ENCODE results near the gene NKG7. TPM values are rescaled to one million over a fixed set of nuclear protein-coding genes. Genes with fewer than 3 reads are reported as not detected.
"Not testable (repeated sequence)": the region's sequence is repeated elsewhere in the genome, so short reads cannot be mapped to it uniquely, and the experiment has no call there.

NKG7 gene, protein sequence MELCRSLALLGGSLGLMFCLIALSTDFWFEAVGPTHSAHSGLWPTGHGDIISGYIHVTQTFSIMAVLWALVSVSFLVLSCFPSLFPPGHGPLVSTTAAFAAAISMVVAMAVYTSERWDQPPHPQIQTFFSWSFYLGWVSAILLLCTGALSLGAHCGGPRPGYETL
- 100 to 1,000 TPM; 401 to 410 TPM for total RNA-seq

DNA sequence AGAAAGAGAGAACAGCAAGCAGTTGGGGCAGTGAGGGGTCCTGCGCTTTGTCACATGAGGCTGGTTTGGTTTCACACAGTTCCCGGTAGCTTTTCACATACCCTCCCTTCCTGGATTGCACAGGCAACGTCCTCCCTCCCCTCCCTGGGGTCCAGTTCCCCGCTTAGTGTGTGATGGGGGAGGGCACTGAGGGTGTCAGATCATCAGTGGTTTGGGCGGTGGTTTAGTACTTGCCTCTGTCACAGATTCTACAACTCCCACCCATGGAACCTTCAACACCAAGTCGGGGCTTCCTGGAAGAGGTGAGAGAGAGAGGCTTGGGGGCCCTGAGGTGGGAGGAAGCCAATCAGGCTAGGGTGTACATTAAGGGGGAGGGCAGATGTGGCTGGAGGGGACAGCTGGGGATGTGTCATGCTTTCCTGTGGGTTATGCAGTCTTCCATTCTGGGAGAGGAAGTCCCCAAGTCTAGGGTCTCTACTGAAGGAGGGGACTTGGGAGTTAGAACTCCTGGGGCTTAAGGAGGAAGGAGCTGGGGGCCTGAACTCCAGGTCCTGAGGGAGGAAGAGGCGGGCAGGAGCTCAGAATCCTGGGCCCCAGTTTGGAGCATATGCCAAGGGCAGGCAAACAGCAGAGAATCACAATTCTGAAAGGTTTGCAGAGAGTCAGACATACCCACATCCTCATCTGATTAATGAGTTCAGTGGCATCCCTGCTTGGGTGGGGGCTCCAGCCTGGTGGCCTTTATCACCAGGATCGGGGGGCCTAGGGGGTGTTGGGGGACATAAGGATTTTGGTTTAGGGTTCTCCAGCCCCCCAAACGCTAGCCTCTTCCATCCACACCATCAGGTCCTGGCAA lies at the start of gene NKG7:
NKG7 (minus strand) TSS at position 6 of the 856 bp plus-strand sequence. CDS start 119 bp downstream, outside the sequence.
- Mint-ChIP-seq H3K27ac (peak within 1 kb of the TSS; percentile 100), H3K9me3 (ENCODE audit: insufficient read depth) (no peaks in the 10 kb centered on the region), H3K4me1 (ENCODE audit: low read depth) (peaks cover 83% of the 10 kb centered on the region), H3K4me3 (peak within 1 kb of the TSS; percentile 96), H3K27me3 (ENCODE audit: low read depth) (no peaks in the 10 kb centered on the region), H3K36me3 (ENCODE audit: low read depth) (peaks cover 40% of the 10 kb centered on the region)
- ATAC-seq (peak; percentile 81), DNase-seq (peak; percentile 95)
- CTCF ChIA-PET: interaction anchor here (1.1 to 5.8 kb wide), 6 partner anchors 22 to 214 kb away, joined by 3 to 39 read pairs (median 5); no protein-coding TSS in a partner anchor
- POLR2A ChIA-PET: interaction anchor here (0.7 to 5.6 kb wide), 8 partner anchors 9 to 69 kb away, joined by 3 to 68 read pairs (median 6); partner anchors contain the start of gene VSIG10L

DNA sequence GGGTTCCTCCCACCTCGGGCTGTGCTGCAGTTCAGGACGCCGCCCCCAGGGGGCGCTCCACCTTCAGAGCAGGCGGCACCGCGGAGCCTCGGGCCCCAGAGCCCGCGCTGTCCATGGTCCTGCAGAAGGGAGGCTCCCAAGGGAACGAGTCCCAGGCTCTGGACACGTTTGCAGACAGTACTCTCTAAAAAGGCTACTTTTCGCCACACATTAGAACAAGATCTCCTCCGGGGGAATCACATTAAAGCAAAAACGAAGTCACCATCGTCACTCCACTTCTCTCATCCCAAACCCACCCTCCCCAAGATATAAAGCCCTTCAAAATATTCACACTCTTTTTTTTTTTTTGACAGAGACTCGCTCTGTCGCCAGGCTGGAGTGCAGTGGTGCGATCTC lies 49.6 kb upstream of the NKG7 start:
- no peak overlapping the region for H3K27ac Mint-ChIP-seq
- no peak overlapping the region for H3K4me3 Mint-ChIP-seq
- ChIA-PET POLR2A (no interaction called here), CTCF (interaction anchor here (0.5 to 6.7 kb wide), 18 partner anchors 12 to 239 kb away, joined by 3 to 74 read pairs (median 4); partner anchors contain the start of gene NKG7)
- H3K9me3 Mint-ChIP-seq (ENCODE audit: insufficient read depth): no peaks in the 10 kb centered on the region
- ATAC-seq: peak; percentile 81
- H3K27me3 Mint-ChIP-seq (ENCODE audit: low read depth): peaks cover 21% of the 10 kb centered on the region
- H3K36me3 Mint-ChIP-seq (ENCODE audit: low read depth): no peaks in the 10 kb centered on the region
- DNase-seq: peak; percentile 91
- H3K4me1 Mint-ChIP-seq (ENCODE audit: low read depth): peaks cover 17% of the 10 kb centered on the region

DNA sequence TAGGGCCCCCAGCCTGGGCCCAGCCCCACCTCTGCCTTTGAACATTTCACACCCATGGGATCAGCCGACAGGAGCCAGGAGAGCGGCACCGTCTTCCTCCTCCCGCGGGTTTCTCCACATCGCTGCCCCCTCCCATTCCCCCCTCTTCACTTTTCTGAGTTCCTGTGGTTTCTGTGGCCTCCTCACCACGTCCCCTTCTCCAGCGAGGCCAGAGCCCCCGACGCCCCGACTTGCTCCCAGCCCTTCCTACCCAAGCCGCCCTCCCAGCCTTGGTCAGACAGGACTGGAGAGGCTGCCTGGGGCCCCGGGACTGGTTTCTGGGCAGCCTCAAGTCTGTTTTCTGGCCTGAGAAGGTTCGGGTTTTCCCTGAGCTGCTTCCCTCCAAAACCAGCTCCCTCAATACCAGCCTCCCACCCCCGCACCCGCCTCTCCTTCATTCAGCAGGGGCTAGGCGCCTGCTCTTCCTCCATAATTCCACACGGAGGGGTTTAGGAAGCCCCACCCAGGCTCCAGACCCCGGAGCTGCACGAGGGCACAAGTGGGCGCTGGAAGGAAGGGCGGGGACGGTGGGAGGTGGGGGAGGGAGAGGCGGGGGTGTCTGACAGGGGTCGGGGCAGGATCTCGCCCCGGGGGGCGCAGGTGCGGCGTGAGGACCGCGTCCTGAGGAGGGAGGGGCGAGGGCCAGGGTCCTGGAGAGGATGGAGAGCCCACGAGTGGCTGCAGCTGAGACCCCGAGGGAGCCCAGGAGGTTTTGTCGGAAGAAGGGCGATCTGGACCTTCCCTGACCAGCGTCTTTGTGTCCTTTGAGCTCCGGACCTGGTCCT lies 49.0 kb upstream of the NKG7 start:
- Mint-ChIP-seq H3K4me1 (ENCODE audit: low read depth) (peaks cover 23% of the 10 kb centered on the region), H3K36me3 (ENCODE audit: low read depth) (no peaks in the 10 kb centered on the region), H3K27ac (no peak overlapping the region), H3K4me3 (no peak overlapping the region), H3K27me3 (ENCODE audit: low read depth) (peaks cover 19% of the 10 kb centered on the region), H3K9me3 (ENCODE audit: insufficient read depth) (no peaks in the 10 kb centered on the region)
- ChIA-PET POLR2A (no interaction called here), CTCF (interaction anchor here (0.5 to 6.7 kb wide), 21 partner anchors 11 to 240 kb away, joined by 3 to 74 read pairs (median 4); partner anchors contain the start of gene NKG7)
- DNase-seq: no peak
- no peak for ATAC-seq

DNA sequence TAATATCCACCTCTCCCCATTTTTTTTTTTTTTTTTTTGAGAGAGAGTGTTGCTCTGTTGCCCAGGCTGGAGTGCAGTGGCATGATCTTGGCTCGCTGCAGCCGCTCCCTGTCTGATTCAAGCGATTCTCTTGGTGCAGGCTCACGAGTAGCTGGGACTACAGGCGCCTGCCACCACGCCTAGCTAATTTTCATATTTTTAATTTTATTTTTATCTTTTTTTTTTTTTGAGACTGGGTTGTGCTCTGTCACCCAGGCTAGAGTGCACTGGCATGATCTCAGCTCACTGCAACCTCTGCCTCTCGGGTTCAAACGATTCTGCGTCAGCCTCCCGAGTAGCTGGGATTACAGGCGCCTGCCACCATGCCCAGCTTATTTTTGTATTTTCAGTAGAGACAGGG lies 48.1 kb upstream of the NKG7 start:
- H3K27ac Mint-ChIP-seq; ATAC-seq; H3K9me3 Mint-ChIP-seq (ENCODE audit: insufficient read depth); DNase-seq; POLR2A ChIA-PET; H3K4me3 Mint-ChIP-seq; H3K36me3 Mint-ChIP-seq (ENCODE audit: low read depth): not testable (repeated sequence)
- H3K4me1 Mint-ChIP-seq (ENCODE audit: low read depth): peaks cover 23% of the 10 kb centered on the region
- CTCF ChIA-PET: interaction anchor here (0.7 to 6.7 kb wide), 9 partner anchors 9 to 221 kb away, joined by 3 to 74 read pairs (median 5); no protein-coding TSS in a partner anchor
- H3K27me3 Mint-ChIP-seq (ENCODE audit: low read depth): peaks cover 16% of the 10 kb centered on the region

DNA sequence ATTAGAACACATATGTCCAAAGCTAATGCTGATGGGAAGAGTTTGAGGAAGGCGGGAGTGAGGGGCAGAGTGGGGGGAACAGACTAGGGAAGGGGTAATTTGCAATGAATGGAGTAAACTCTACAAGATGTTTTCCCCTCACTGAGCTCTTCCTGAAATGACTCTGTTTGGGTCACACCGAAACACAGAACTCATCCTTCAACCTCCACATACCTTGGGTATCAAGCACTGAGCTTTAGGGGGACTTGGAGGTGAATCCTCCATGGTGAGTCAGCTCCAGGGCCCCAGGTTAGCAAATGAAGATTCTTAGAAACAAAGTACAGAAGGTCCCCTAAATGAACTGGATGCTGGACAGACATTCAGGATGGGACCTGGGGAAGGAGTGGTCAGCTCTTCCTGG lies 46.3 kb upstream of the NKG7 start:
- no peak overlapping the region for H3K27ac Mint-ChIP-seq
- peaks cover 16% of the 10 kb centered on the region for H3K27me3 Mint-ChIP-seq (ENCODE audit: low read depth)
- ChIA-PET CTCF (interaction anchor here (1.1 to 6.7 kb wide), 4 partner anchors 10 to 238 kb away, joined by 3 to 74 read pairs (median 5); no protein-coding TSS in a partner anchor), POLR2A (interaction anchor here (2.2 kb wide), 1 partner anchor 24 kb away, joined by 11 read pairs; no protein-coding TSS in a partner anchor)
- peaks cover 23% of the 10 kb centered on the region for H3K4me1 Mint-ChIP-seq (ENCODE audit: low read depth)
- no peaks in the 10 kb centered on the region for H3K36me3 Mint-ChIP-seq (ENCODE audit: low read depth)
- ATAC-seq (no peak), DNase-seq (no peak)
- H3K9me3 Mint-ChIP-seq (ENCODE audit: insufficient read depth): no peaks in the 10 kb centered on the region
- H3K4me3 Mint-ChIP-seq: no peak overlapping the region

DNA sequence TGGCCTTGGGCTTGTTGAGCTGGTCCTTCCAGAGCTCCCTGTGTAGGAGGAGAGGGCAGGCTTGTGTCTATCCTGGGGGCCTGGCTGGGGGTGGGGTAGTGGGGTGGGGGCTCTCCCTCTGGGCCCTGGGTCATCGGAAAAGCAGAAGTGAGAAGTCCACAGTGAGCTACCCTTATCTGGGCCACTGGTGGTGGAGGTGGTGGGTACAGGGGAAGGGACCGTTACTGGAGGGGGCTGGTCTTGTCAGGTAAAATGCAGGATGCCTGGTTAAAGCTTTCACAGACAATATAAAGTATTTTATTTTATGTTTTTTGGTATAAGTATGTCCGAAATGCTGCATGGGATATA lies 45.3 kb upstream of the NKG7 start:
- H3K4me3 Mint-ChIP-seq: no peak overlapping the region
- H3K4me1 Mint-ChIP-seq (ENCODE audit: low read depth): peaks cover 23% of the 10 kb centered on the region
- H3K27ac Mint-ChIP-seq: no peak overlapping the region
- H3K9me3 Mint-ChIP-seq (ENCODE audit: insufficient read depth): no peaks in the 10 kb centered on the region
- CTCF ChIA-PET: interaction anchor here (0.6 to 6.7 kb wide), 9 partner anchors 19 to 242 kb away, joined by 3 to 74 read pairs (median 5); no protein-coding TSS in a partner anchor
- no peaks in the 10 kb centered on the region for H3K36me3 Mint-ChIP-seq (ENCODE audit: low read depth)
- ATAC-seq (no peak), DNase-seq (no peak)
- H3K27me3 Mint-ChIP-seq (ENCODE audit: low read depth): peaks cover 14% of the 10 kb centered on the region
- POLR2A ChIA-PET: interaction anchor here (1.2 to 2.2 kb wide), 2 partner anchors 10 to 23 kb away, joined by 3 to 11 read pairs; no protein-coding TSS in a partner anchor

DNA sequence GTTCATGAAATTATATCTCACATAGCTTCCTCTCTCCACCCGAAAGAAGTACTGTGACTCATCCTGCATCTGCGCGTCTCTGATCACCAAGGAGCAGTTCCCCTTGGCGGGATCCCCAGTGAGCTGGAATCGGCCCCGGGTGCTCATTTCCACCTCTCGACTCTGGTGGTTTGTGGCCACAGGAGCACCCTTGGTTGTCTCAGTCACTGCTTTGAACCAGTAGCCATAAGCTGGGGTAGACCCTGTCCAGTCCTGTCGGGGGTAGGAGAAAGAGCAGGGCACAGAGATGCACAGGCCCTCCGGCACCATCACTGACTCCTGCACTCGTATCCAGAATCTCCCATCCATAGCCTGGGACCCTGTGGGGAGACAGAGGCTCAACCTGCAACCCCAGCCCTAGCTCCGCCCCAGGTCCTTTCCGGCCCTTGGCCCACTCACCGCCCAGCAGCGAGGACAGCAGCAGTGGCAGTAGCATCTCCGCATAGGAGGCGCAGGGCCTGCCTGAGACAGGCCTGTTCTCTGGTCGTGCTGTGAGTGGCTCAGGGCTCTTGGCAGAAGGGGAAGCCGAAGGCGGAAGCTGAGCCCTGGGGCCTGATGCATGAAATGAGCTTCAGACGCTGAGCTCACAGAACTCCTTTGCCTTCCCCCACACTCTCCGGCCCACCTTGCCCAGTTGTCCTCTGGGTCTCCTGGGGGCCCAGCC lies 44.8 kb upstream of the NKG7 start, which contains the start of gene SIGLEC10:
SIGLEC10 (minus strand) TSS at position 536 of the 703 bp plus-strand sequence; CDS start at position 475, 61 bp downstream.
- H3K27ac Mint-ChIP-seq: no peak within 1 kb of the TSS
- H3K4me3 Mint-ChIP-seq: peak within 1 kb of the TSS; percentile 40
- H3K4me1 Mint-ChIP-seq (ENCODE audit: low read depth): peaks cover 23% of the 10 kb centered on the region
- H3K9me3 Mint-ChIP-seq (ENCODE audit: insufficient read depth): no peaks in the 10 kb centered on the region
- POLR2A ChIA-PET: interaction anchor here (1.2 to 2.2 kb wide), 2 partner anchors 10 to 22 kb away, joined by 3 to 11 read pairs; no protein-coding TSS in a partner anchor
- CTCF ChIA-PET: interaction anchor here (0.6 to 6.7 kb wide), 10 partner anchors 19 to 244 kb away, joined by 3 to 74 read pairs (median 3); no protein-coding TSS in a partner anchor
- no peaks in the 10 kb centered on the region for H3K36me3 Mint-ChIP-seq (ENCODE audit: low read depth)
- peak; percentile 67 for ATAC-seq
- peak; percentile 50 for DNase-seq
- peaks cover 14% of the 10 kb centered on the region for H3K27me3 Mint-ChIP-seq (ENCODE audit: low read depth)

DNA sequence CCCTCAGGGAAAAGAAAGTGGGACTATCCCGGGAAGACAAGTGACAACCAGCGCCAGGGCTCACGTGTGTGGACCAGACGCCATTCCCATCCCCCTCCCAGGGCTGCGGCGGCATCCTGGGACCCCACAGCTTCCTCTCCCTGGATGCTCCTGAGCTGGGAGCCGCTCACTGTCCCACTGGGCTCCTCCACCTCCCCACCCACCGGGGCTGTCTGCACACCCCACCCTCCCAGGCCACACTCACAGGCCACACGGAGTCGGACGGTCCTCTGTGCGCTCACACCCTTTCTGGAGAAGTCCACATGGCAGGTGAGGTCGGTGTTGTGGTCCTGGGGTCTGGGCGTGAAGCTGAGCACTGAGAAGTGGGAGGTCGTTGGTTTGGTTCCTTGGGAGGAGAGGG lies 44.0 kb upstream of the NKG7 start:
- not testable (repeated sequence) for DNase-seq; H3K36me3 Mint-ChIP-seq (ENCODE audit: low read depth); H3K27ac Mint-ChIP-seq; H3K9me3 Mint-ChIP-seq (ENCODE audit: insufficient read depth); ATAC-seq; H3K4me3 Mint-ChIP-seq
- Mint-ChIP-seq H3K27me3 (ENCODE audit: low read depth) (peaks cover 11% of the 10 kb centered on the region), H3K4me1 (ENCODE audit: low read depth) (peaks cover 20% of the 10 kb centered on the region)
- ChIA-PET CTCF (interaction anchor here (1.0 to 6.7 kb wide), 5 partner anchors 18 to 245 kb away, joined by 3 to 74 read pairs (median 5); no protein-coding TSS in a partner anchor), POLR2A (interaction anchor here (2.2 kb wide), 1 partner anchor 22 kb away, joined by 11 read pairs; no protein-coding TSS in a partner anchor)

DNA sequence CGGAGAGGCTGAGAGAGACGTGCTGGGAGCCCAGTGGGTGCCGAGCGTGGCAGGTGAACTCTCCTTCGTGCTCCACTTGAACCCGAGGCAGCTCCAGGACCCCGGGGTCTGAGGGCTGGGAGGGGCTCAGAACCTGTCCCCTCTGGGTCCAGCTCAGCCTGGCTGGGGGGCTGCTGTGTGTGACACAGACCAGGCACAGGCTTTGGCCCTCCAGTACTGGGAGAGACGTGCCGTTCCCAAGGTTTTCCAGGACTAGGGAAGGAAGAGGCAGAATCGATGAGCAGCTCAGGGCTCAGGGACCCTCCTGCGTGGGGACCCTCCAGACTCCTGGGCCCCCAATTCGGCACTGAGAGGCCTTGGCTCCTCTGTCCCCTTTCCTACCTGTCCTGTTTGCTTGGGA lies 42.7 kb upstream of the NKG7 start:
- Mint-ChIP-seq H3K9me3 (ENCODE audit: insufficient read depth) (no peaks in the 10 kb centered on the region), H3K4me3 (no peak overlapping the region), H3K27me3 (ENCODE audit: low read depth) (peaks cover 11% of the 10 kb centered on the region), H3K4me1 (ENCODE audit: low read depth) (peaks cover 14% of the 10 kb centered on the region), H3K36me3 (ENCODE audit: low read depth) (no peaks in the 10 kb centered on the region), H3K27ac (no peak overlapping the region)
- ATAC-seq (no peak), DNase-seq (no peak)
- ChIA-PET CTCF (no interaction called here), POLR2A (no interaction called here)

DNA sequence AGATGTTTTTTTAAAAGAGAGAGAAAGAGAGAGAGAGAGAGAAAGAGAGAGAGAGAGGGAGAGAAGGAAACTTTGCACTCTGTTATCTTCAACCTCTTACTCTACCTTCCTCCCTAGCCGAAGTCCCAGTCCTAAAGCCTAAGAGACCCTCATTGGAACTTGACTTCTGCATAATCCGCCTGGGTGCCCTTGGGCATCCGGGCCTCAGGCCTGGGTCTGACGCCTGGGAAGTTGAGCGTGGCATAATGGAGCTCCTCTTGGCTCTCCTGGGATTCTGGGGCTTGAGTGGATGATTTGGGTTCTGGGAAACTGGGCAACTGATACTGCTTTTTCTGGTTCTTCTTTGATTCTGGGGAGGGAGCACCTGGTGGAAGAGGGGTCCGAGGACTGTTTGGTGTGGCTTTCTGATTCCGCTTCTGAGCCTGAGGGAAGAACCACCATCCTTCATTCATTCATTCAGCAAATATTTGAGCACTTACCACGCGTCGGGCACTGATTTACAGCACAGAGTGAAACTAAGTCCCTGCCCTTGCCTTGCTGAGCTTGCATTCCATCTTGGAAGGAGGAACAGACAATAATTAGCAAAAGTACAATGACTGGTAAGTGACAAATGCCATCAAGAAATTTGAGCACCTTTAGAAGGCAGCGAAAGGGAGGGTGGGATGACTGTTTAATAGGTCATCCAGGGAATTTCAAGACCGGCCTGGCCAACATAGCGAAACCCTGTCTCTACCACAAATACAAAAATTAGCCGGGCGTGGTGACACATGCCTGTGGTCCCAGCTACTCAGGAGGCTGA lies 38.7 kb upstream of the NKG7 start:
- Mint-ChIP-seq H3K27ac (no peak overlapping the region), H3K9me3 (ENCODE audit: insufficient read depth) (no peaks in the 10 kb centered on the region), H3K36me3 (ENCODE audit: low read depth) (no peaks in the 10 kb centered on the region), H3K27me3 (ENCODE audit: low read depth) (peaks cover 3% of the 10 kb centered on the region), H3K4me1 (ENCODE audit: low read depth) (peaks cover 8% of the 10 kb centered on the region), H3K4me3 (no peak overlapping the region)
- CTCF ChIA-PET: interaction anchor here (1.0 to 5.0 kb wide), 2 partner anchors 11 to 13 kb away, joined by 3 to 28 read pairs; no protein-coding TSS in a partner anchor
- DNase-seq (no peak), ATAC-seq (no peak)
- POLR2A ChIA-PET: no interaction called here

All from activated CD8-positive, alpha-beta T cell treated with anti-CD3 and anti-CD28 coated beads, Interleukin-2, amount 10 ng/mL, durations not matched to agents 7 days and 5 days (primary cell).